A549 treated with CORT108297 at 1 μM for 4 hours (cell line): ENCODE measurements around the gene SULT1B1. TPM values are rescaled to one million over a fixed set of nuclear protein-coding genes. Genes with fewer than 3 reads are reported as not detected.

Experiments used
- total RNA-seq: library from RNA; stranded (reverse); fragments of 200-300 nt; extraction: Qiagen RNA extraction; gene quantifications from 5 replicates; pipeline ENCODE4 v1.2.3, GENCODE V29; 2022

The SULT1B1 gene
- 0.01 to 0.05 TPM (median 0.03 TPM) in 4 of 5 replicates, not detected in the other for total RNA-seq

GRCh38 chr4:69760455-69760854 is at the start of gene SULT1B1:
Gene SULT1B1, minus strand, starts transcription at chr4:69760620. Its CDS starts 5,403 bp downstream, at chr4:69755217.

Other genes starting within 250 kb of the SULT1B1 start
- not detected in 5 replicates for gene UGT2A2, start 121.0 kb downstream of the SULT1B1 start, total RNA-seq
- not detected in 5 replicates for gene UGT2A1, start 107.4 kb downstream of the SULT1B1 start, total RNA-seq
- gene SULT1E1, start 99.5 kb upstream of the SULT1B1 start, total RNA-seq = not detected in 5 replicates
- not detected in 5 replicates for gene CSN1S1, start 170.4 kb upstream of the SULT1B1 start, total RNA-seq
- gene CSN2, start 205.1 kb upstream of the SULT1B1 start, total RNA-seq = not detected in 5 replicates
- gene STATH, start 235.3 kb upstream of the SULT1B1 start, total RNA-seq = not detected in 5 replicates